ENCODE results near the gene SERTAD2.

The SERTAD2 gene

GRCh38 chr2:64644458-64645382 lies 9.0 kb downstream of the SERTAD2 start:
- DNase-seq, result peak; percentile 61

GRCh38 chr2:64643838-64644457 lies 9.8 kb downstream of the SERTAD2 start:
- DNase-seq, result no peak

GRCh38 chr2:64641599-64641998 lies 12.1 kb downstream of the SERTAD2 start:
- DNase-seq, result no peak

- no peak for DNase-seq
Measured at GRCh38 chr2:64640153-64641044, 13.3 kb downstream of the SERTAD2 start.

GRCh38 chr2:64639691-64640090 lies 14.0 kb downstream of the SERTAD2 start:
- no peak for DNase-seq

- no peak for DNase-seq
Measured at GRCh38 chr2:64638502-64639120, 15.1 kb downstream of the SERTAD2 start.

- DNase-seq, result no peak
Measured at GRCh38 chr2:64637931-64638330, 15.8 kb downstream of the SERTAD2 start.

- DNase-seq, result no peak
Measured at GRCh38 chr2:64637000-64637635, 16.6 kb downstream of the SERTAD2 start.

- no peak for DNase-seq
Measured at GRCh38 chr2:64635976-64636911, 17.5 kb downstream of the SERTAD2 start.

- DNase-seq, result no peak
Measured at GRCh38 chr2:64634345-64635267, 19.1 kb downstream of the SERTAD2 start.

- no peak for DNase-seq
Measured at GRCh38 chr2:64632835-64633819, 20.6 kb downstream of the SERTAD2 start.

- no peak for DNase-seq
Measured at GRCh38 chr2:64631771-64632170, 21.9 kb downstream of the SERTAD2 start.

GRCh38 chr2:64630752-64631151 lies 23.0 kb downstream of the SERTAD2 start:
- DNase-seq, result no peak

- DNase-seq, result no peak
Measured at GRCh38 chr2:64629875-64630274, 23.8 kb downstream of the SERTAD2 start.

- peak; percentile 16 for DNase-seq
Measured at GRCh38 chr2:64629329-64629781, 24.4 kb downstream of the SERTAD2 start.

- DNase-seq, result no peak
Measured at GRCh38 chr2:64627860-64628841, 25.6 kb downstream of the SERTAD2 start.
